ENCODE data around the gene CCDC116.

Gene CCDC116

DNA sequence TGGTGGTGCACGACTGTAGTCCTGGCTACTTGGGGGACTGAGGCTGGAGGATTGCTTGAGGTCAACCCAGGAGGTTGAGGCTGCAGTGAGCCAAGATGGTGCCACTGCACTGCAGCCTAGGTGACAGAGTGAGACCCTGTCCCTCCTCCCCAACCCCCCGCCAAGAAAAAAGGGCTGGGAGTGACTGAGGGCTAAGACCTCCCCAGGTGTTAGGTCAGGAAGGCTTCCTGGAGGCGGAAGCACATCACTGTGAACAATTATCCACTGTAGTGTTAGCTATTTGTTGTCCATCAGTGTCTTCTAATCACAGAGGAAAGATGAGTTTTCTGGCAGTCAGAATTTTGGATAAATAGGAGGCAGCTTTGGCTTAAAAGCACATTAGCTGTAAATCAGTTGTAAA is 11.5 kb upstream of the CCDC116 start:
- H3K4me2 ChIP-seq (ENCODE audit: low read length): no peak overlapping the region
- H3K14ac ChIP-seq (ENCODE audit: low read length): no peak overlapping the region
- no peak overlapping the region for H2BK12ac ChIP-seq (ENCODE audit: low read length)
- H3K4me3 ChIP-seq (ENCODE audit: low read depth, low read length): no peak overlapping the region
- H2AK5ac ChIP-seq (ENCODE audit: low read length): no peak overlapping the region
- H4K12ac ChIP-seq (ENCODE audit: low read depth, low read length): no peak overlapping the region
- no peaks in the 10 kb centered on the region for H3K79me1 ChIP-seq (ENCODE audit: low read length)
- no CpG with 5 or more reads among the region's 3 CpGs for WGBS (ENCODE audit: extremely low coverage, insufficient coverage, insufficient read length)
- no peaks in the 10 kb centered on the region for H3K27me3 ChIP-seq (ENCODE audit: insufficient read depth, low read length)
- H3K9ac ChIP-seq (ENCODE audit: low read length): no peak overlapping the region
- H3K23ac ChIP-seq (ENCODE audit: low read length): no peak overlapping the region
- H3K79me2 ChIP-seq (ENCODE audit: control insufficient read depth, insufficient read depth, low read length, poor library complexity): no peaks in the 10 kb centered on the region
- no peak overlapping the region for H2AFZ ChIP-seq (ENCODE audit: insufficient read depth, low read length, poor library complexity)
- H3K18ac ChIP-seq (ENCODE audit: low read length): no peak overlapping the region
- H3K4ac ChIP-seq (ENCODE audit: low read depth, low read length): no peak overlapping the region
- no peak overlapping the region for H4K91ac ChIP-seq (ENCODE audit: low read depth, low read length)
- H4K8ac ChIP-seq (ENCODE audit: low read depth, low read length): no peak overlapping the region
- H2BK5ac ChIP-seq (ENCODE audit: low read depth, low read length, poor library complexity): no peak overlapping the region
- no peak for DNase-seq
- no peak overlapping the region for H3K27ac ChIP-seq (ENCODE audit: low read depth, low read length)
- no peaks in the 10 kb centered on the region for H3K4me1 ChIP-seq (ENCODE audit: control insufficient read depth in 1 of 2, insufficient read depth in 2 of 2, low read length in 2 of 2)
- H3K36me3 ChIP-seq (ENCODE audit: control insufficient read depth in 1 of 2, insufficient read depth in 2 of 2, low read length in 2 of 2): peaks cover 28 to 39% of the 10 kb centered on the region in 2 experiments
- H2BK120ac ChIP-seq (ENCODE audit: insufficient read depth, low read length, poor library complexity): no peak overlapping the region
- H3K9me3 ChIP-seq (ENCODE audit: insufficient read depth, low read depth, low read length): no peaks in the 10 kb centered on the region

GRCh38 chr22:21622011-21622918 is 10.3 kb upstream of the CCDC116 start:
- no peak overlapping the region for H3K4ac ChIP-seq (ENCODE audit: low read depth, low read length)
- no peaks in the 10 kb centered on the region for H3K4me1 ChIP-seq (ENCODE audit: control insufficient read depth in 1 of 2, insufficient read depth in 2 of 2, low read length in 2 of 2)
- no peak overlapping the region for H3K4me2 ChIP-seq (ENCODE audit: low read length)
- no peaks in the 10 kb centered on the region for H3K9me3 ChIP-seq (ENCODE audit: insufficient read depth, low read depth, low read length)
- no peak overlapping the region for H2BK12ac ChIP-seq (ENCODE audit: low read length)
- no peak overlapping the region for H3K14ac ChIP-seq (ENCODE audit: low read length)
- no peak overlapping the region for H2BK120ac ChIP-seq (ENCODE audit: insufficient read depth, low read length, poor library complexity)
- no peak overlapping the region for H3K23ac ChIP-seq (ENCODE audit: low read length)
- H2AFZ ChIP-seq (ENCODE audit: insufficient read depth, low read length, poor library complexity): no peak overlapping the region
- H3K4me3 ChIP-seq (ENCODE audit: low read depth, low read length): no peak overlapping the region
- H2AK5ac ChIP-seq (ENCODE audit: low read length): no peak overlapping the region
- H3K27ac ChIP-seq (ENCODE audit: low read depth, low read length): no peak overlapping the region
- no peaks in the 10 kb centered on the region for H3K27me3 ChIP-seq (ENCODE audit: insufficient read depth, low read length)
- H4K12ac ChIP-seq (ENCODE audit: low read depth, low read length): no peak overlapping the region
- H3K18ac ChIP-seq (ENCODE audit: low read length): no peak overlapping the region
- no peaks in the 10 kb centered on the region for H3K79me2 ChIP-seq (ENCODE audit: control insufficient read depth, insufficient read depth, low read length, poor library complexity)
- H3K79me1 ChIP-seq (ENCODE audit: low read length): no peaks in the 10 kb centered on the region
- no peak for DNase-seq
- H2BK5ac ChIP-seq (ENCODE audit: low read depth, low read length, poor library complexity): no peak overlapping the region
- H4K8ac ChIP-seq (ENCODE audit: low read depth, low read length): no peak overlapping the region
- WGBS (ENCODE audit: extremely low coverage, insufficient coverage, insufficient read length): no CpG with 5 or more reads among the region's 17 CpGs
- peaks cover 28 to 39% of the 10 kb centered on the region in 2 experiments for H3K36me3 ChIP-seq (ENCODE audit: control insufficient read depth in 1 of 2, insufficient read depth in 2 of 2, low read length in 2 of 2)
- no peak overlapping the region for H3K9ac ChIP-seq (ENCODE audit: low read length)
- H4K91ac ChIP-seq (ENCODE audit: low read depth, low read length): no peak overlapping the region

- no peak overlapping the region for H4K91ac ChIP-seq (ENCODE audit: low read depth, low read length)
- no peak overlapping the region for H3K27ac ChIP-seq (ENCODE audit: low read depth, low read length)
- peaks cover 30 to 41% of the 10 kb centered on the region in 2 experiments for H3K36me3 ChIP-seq (ENCODE audit: control insufficient read depth in 1 of 2, insufficient read depth in 2 of 2, low read length in 2 of 2)
- H3K79me1 ChIP-seq (ENCODE audit: low read length): no peaks in the 10 kb centered on the region
- no peak overlapping the region for H3K23ac ChIP-seq (ENCODE audit: low read length)
- H3K4me2 ChIP-seq (ENCODE audit: low read length): no peak overlapping the region
- H3K27me3 ChIP-seq (ENCODE audit: insufficient read depth, low read length): no peaks in the 10 kb centered on the region
- H2BK12ac ChIP-seq (ENCODE audit: low read length): no peak overlapping the region
- H3K9ac ChIP-seq (ENCODE audit: low read length): no peak overlapping the region
- H3K14ac ChIP-seq (ENCODE audit: low read length): no peak overlapping the region
- H3K79me2 ChIP-seq (ENCODE audit: control insufficient read depth, insufficient read depth, low read length, poor library complexity): no peaks in the 10 kb centered on the region
- H3K4ac ChIP-seq (ENCODE audit: low read depth, low read length): no peak overlapping the region
- DNase-seq: no peak
- no peak overlapping the region for H2BK5ac ChIP-seq (ENCODE audit: low read depth, low read length, poor library complexity)
- no peaks in the 10 kb centered on the region for H3K4me1 ChIP-seq (ENCODE audit: control insufficient read depth in 1 of 2, insufficient read depth in 2 of 2, low read length in 2 of 2)
- no peaks in the 10 kb centered on the region for H3K9me3 ChIP-seq (ENCODE audit: insufficient read depth, low read depth, low read length)
- H4K8ac ChIP-seq (ENCODE audit: low read depth, low read length): no peak overlapping the region
- no peak overlapping the region for H2AFZ ChIP-seq (ENCODE audit: insufficient read depth, low read length, poor library complexity)
- no peak overlapping the region for H2BK120ac ChIP-seq (ENCODE audit: insufficient read depth, low read length, poor library complexity)
- H3K18ac ChIP-seq (ENCODE audit: low read length): no peak overlapping the region
- no peak overlapping the region for H2AK5ac ChIP-seq (ENCODE audit: low read length)
- H4K12ac ChIP-seq (ENCODE audit: low read depth, low read length): no peak overlapping the region
- no peak overlapping the region for H3K4me3 ChIP-seq (ENCODE audit: low read depth, low read length)
- WGBS (ENCODE audit: extremely low coverage, insufficient coverage, insufficient read length): no CpG with 5 or more reads among the region's 23 CpGs
Observed at GRCh38 chr22:21622919-21623647, 9.5 kb upstream of the CCDC116 start.

GRCh38 chr22:21623648-21623970 is 9.0 kb upstream of the CCDC116 start:
- Histone ChIP-seq H3K79me2 (ENCODE audit: control insufficient read depth, insufficient read depth, low read length, poor library complexity) (peaks cover 3% of the 10 kb centered on the region), H3K4ac (ENCODE audit: low read depth, low read length) (no peak overlapping the region), H3K14ac (ENCODE audit: low read length) (no peak overlapping the region), H3K79me1 (ENCODE audit: low read length) (no peaks in the 10 kb centered on the region), H3K9ac (ENCODE audit: low read length) (no peak overlapping the region), H3K18ac (ENCODE audit: low read length) (no peak overlapping the region), H3K4me1 (ENCODE audit: control insufficient read depth in 1 of 2, insufficient read depth in 2 of 2, low read length in 2 of 2) (peaks cover 0 to 5% of the 10 kb centered on the region in 2 experiments), H4K12ac (ENCODE audit: low read depth, low read length) (no peak overlapping the region), H2BK5ac (ENCODE audit: low read depth, low read length, poor library complexity) (no peak overlapping the region), H3K27ac (ENCODE audit: low read depth, low read length) (no peak overlapping the region), H4K8ac (ENCODE audit: low read depth, low read length) (no peak overlapping the region), H3K4me2 (ENCODE audit: low read length) (no peak overlapping the region), H3K36me3 (ENCODE audit: control insufficient read depth in 1 of 2, insufficient read depth in 2 of 2, low read length in 2 of 2) (peaks cover 32 to 44% of the 10 kb centered on the region in 2 experiments), H2AFZ (ENCODE audit: insufficient read depth, low read length, poor library complexity) (no peak overlapping the region), H2AK5ac (ENCODE audit: low read length) (no peak overlapping the region), H2BK12ac (ENCODE audit: low read length) (no peak overlapping the region), H3K23ac (ENCODE audit: low read length) (no peak overlapping the region), H3K9me3 (ENCODE audit: insufficient read depth, low read depth, low read length) (no peaks in the 10 kb centered on the region), H3K27me3 (ENCODE audit: insufficient read depth, low read length) (no peaks in the 10 kb centered on the region), H2BK120ac (ENCODE audit: insufficient read depth, low read length, poor library complexity) (no peak overlapping the region), H3K4me3 (ENCODE audit: low read depth, low read length) (no peak overlapping the region), H4K91ac (ENCODE audit: low read depth, low read length) (no peak overlapping the region)
- no CpG with 5 or more reads among the region's 7 CpGs for WGBS (ENCODE audit: extremely low coverage, insufficient coverage, insufficient read length)
- DNase-seq: no peak

Measured in trophoblast cell (in vitro differentiated cells and primary cell).